Peyer's patch (tissue), 4 donors: Measurements from ENCODE around the gene C1orf74.

ENCODE experiments used
- CTCF ChIP-seq, 6 experiments: fragments of 450-650 bp in 4 of 6; fragments of 200-600 bp in 2 of 6; sonication (generic) in 1 of 6; IDR thresholded peaks; one replicate each; pipeline ENCODE4 v1.5.1; 2017 to 2019; ENCODE audit warnings: antibody characterized with exemption in 6 of 6, mild to moderate bottlenecking in 3 of 6, moderate library complexity in 1 of 6
- POLR2A ChIP-seq, 2 donors: fragments of 450-650 bp; IDR thresholded peaks; one replicate each; pipeline ENCODE4 v1.5.1; 2017; ENCODE audit warnings: antibody characterized with exemption in 2 of 2, mild to moderate bottlenecking in 2 of 2, moderate library complexity in 2 of 2

GRCh38 chr1:209737118-209737505 lies 47.2 kb downstream of the C1orf74 start:
- no peak for TF ChIP-seq CTCF (IDR thresholded peaks at IDR 0.05)
- no peak for TF ChIP-seq POLR2A (IDR thresholded peaks at IDR 0.05)
